ENCODE results near the gene PFKP. TPM values are rescaled to one million over a fixed set of nuclear protein-coding genes. Genes with fewer than 3 reads are reported as not detected.
A peak's percentile ranks its signal among the peaks of the same experiment; 100 is the strongest.

The PFKP gene
- total RNA-seq, 1 donor from 2014 or later = 46.7 TPM

DNA sequence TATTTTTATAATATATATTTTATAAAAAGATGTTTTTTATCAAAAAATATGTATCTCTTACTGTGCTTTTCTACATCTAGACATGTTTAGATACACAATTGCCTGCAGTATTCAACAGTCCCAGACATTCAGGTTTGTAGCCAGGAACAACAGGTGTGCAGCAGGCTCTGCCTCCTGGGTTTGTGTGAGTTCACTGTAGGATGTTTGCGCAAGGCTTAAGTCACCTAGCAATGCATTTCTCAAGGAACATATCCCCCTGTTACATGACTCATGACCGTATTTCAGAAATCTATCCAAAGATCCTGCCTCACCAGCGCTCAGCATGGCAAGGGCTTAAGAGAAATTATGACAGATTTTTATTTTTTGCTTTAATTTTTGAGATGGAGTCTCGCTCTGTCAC lies 63.8 kb downstream of the PFKP start:
- DNase-seq (ENCODE audit: extremely low spot score in 2 of 2) = no peak
- Histone ChIP-seq H3K36me3 (peaks cover 0 to 45% of the 10 kb centered on the region in 2 donors), H3K27ac (no peak overlapping the region)

GRCh38 chr10:3132036-3133025 lies 65.0 kb downstream of the PFKP start:
- Histone ChIP-seq H3K4me1 (peaks cover 2% of the 10 kb centered on the region), H3K36me3 (peaks cover 0 to 57% of the 10 kb centered on the region in 2 donors), H3K27me3 (no peaks in the 10 kb centered on the region), H3K4me3 (no peak overlapping the region), H3K9me3 (no peaks in the 10 kb centered on the region), H3K27ac (no peak overlapping the region)
- intact Hi-C loops (cut with DNase I) = no loop called here
- TF ChIP-seq POLR2A (IDR thresholded peaks at IDR 0.05) (no peak), POLR2AphosphoS5 (IDR thresholded peaks at IDR 0.05; ENCODE audit: insufficient read depth in 1 of 2, low read depth in 1 of 2) (no peak), CTCF (IDR thresholded peaks at IDR 0.05) (no peak)
- DNase-seq (ENCODE audit: extremely low spot score in 2 of 2) = no peak

More for the DNA sequence above, 63.8 kb downstream of the PFKP start:
- Histone ChIP-seq H3K4me1 (peaks cover 14% of the 10 kb centered on the region), H3K27me3 (no peaks in the 10 kb centered on the region), H3K4me3 (no peak overlapping the region), H3K9me3 (no peaks in the 10 kb centered on the region)
- intact Hi-C loops (cut with DNase I) = no loop called here
- TF ChIP-seq POLR2AphosphoS5 (IDR thresholded peaks at IDR 0.05; ENCODE audit: insufficient read depth in 1 of 2, low read depth in 1 of 2) (peak in 1 of 2 donors; percentile 63), CTCF (IDR thresholded peaks at IDR 0.05) (no peak)

DNA sequence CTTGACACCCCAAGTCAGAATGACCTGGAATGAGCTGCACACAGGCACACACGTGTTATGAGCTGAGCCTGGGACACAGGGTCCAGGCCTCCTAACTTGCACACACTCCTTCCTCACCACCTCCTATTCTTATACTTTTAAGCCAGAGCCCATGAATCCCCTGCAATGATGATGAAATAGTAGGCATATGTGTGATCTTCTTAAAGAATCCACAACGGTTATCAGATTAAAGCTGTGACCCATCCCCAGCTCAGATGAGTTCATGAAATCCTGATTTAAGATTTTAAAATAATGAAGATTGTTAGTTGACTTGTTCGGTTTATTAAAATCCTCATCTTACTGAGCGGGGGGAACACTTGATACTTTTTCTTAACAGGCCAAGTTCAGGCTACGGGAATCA lies 66.6 kb downstream of the PFKP start:
- no peak for DNase-seq (ENCODE audit: extremely low spot score in 2 of 2)
- H3K36me3 ChIP-seq = peaks cover 0 to 73% of the 10 kb centered on the region in 2 donors
- H3K4me1 ChIP-seq = no peaks in the 10 kb centered on the region
- no peak for TF ChIP-seq CTCF (IDR thresholded peaks at IDR 0.05)
- no peak for TF ChIP-seq POLR2A (IDR thresholded peaks at IDR 0.05)
- no peak for TF ChIP-seq POLR2AphosphoS5 (IDR thresholded peaks at IDR 0.05; ENCODE audit: insufficient read depth in 1 of 2, low read depth in 1 of 2)
- H3K9me3 ChIP-seq = no peaks in the 10 kb centered on the region
- H3K27ac ChIP-seq = no peak overlapping the region
- H3K27me3 ChIP-seq = no peaks in the 10 kb centered on the region
- no peak overlapping the region for H3K4me3 ChIP-seq
- intact Hi-C loops (cut with DNase I) = no loop called here

DNA sequence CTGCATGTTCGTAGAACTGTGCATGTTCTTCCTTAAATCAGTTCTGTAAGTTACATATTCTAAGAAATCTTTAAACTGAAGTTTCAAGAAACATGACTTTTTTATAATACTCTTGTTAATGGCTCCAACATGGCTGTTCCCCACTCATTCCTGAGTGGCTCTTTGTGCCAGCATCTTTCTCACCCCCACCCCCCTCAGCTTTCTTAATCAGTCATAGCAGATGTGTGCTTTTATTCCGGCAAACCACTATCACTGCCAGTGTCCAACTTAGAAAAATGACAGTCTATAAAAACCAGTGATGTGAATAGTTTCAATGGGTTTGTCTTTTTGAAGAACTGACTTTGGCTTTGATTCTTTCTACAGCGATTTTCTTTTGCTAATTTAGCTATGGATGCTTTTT lies 67.7 kb downstream of the PFKP start:
- no peak for TF ChIP-seq POLR2A (IDR thresholded peaks at IDR 0.05)
- TF ChIP-seq CTCF (IDR thresholded peaks at IDR 0.05) = no peak
- no peak for TF ChIP-seq POLR2AphosphoS5 (IDR thresholded peaks at IDR 0.05; ENCODE audit: insufficient read depth in 1 of 2, low read depth in 1 of 2)
- H3K27me3 ChIP-seq = no peaks in the 10 kb centered on the region
- intact Hi-C loops (cut with DNase I) = no loop called here
- H3K4me3 ChIP-seq = no peak overlapping the region
- peaks cover 0 to 79% of the 10 kb centered on the region in 2 donors for H3K36me3 ChIP-seq
- H3K27ac ChIP-seq = no peak overlapping the region
- no peaks in the 10 kb centered on the region for H3K4me1 ChIP-seq
- DNase-seq (ENCODE audit: extremely low spot score in 2 of 2) = no peak
- H3K9me3 ChIP-seq = no peaks in the 10 kb centered on the region

DNA sequence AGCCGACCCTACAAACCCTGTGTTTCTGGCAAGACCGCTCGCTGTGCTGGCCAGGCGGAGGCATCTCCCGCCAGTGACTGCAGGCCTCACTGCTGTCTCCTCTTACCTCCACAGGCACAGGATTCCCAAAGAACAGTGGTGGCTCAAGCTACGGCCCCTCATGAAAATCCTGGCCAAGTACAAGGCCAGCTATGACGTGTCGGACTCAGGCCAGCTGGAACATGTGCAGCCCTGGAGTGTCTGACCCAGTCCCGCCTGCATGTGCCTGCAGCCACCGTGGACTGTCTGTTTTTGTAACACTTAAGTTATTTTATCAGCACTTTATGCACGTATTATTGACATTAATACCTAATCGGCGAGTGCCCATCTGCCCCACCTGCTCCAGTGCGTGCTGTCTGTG lies 69.0 kb downstream of the PFKP start:
- Histone ChIP-seq H3K9me3 (no peaks in the 10 kb centered on the region), H3K4me1 (no peaks in the 10 kb centered on the region), H3K4me3 (no peak overlapping the region), H3K36me3 (peaks cover 0 to 87% of the 10 kb centered on the region in 2 donors), H3K27ac (peak overlapping the region; percentile 59), H3K27me3 (no peaks in the 10 kb centered on the region)
- intact Hi-C loops (cut with DNase I) = no loop called here
- TF ChIP-seq POLR2A (IDR thresholded peaks at IDR 0.05) (no peak), CTCF (IDR thresholded peaks at IDR 0.05) (no peak), POLR2AphosphoS5 (IDR thresholded peaks at IDR 0.05; ENCODE audit: insufficient read depth in 1 of 2, low read depth in 1 of 2) (peak in 1 of 2 donors; percentile 47)
- DNase-seq (ENCODE audit: extremely low spot score in 2 of 2) = no peak
